Measurements from ENCODE around the gene AVPR1B.
A peak's percentile ranks its signal among the peaks of the same experiment; 100 is the strongest.

Gene AVPR1B

GRCh38 chr1:206111271-206111927 is 5.8 kb downstream of the AVPR1B start:
- DNase-seq, result no peak

GRCh38 chr1:206110820-206111219 is 6.4 kb downstream of the AVPR1B start:
- no peak for DNase-seq

GRCh38 chr1:206110161-206110560 is 7.0 kb downstream of the AVPR1B start:
- DNase-seq, result no peak

GRCh38 chr1:206109718-206110117 is 7.5 kb downstream of the AVPR1B start:
- DNase-seq, result no peak

GRCh38 chr1:206108635-206109034 is 8.6 kb downstream of the AVPR1B start:
- no peak for DNase-seq

- no peak for DNase-seq
Measured at GRCh38 chr1:206107168-206107544, 10.0 kb downstream of the AVPR1B start.

- peak; percentile 73 for DNase-seq
Measured at GRCh38 chr1:206106328-206107167, 10.6 kb downstream of the AVPR1B start.

GRCh38 chr1:206105464-206105995 is 11.7 kb downstream of the AVPR1B start:
- no peak for DNase-seq

GRCh38 chr1:206103979-206104378 is 13.2 kb downstream of the AVPR1B start:
- no peak for DNase-seq

- no peak for DNase-seq
Measured at GRCh38 chr1:206102292-206102936, 14.8 kb downstream of the AVPR1B start.

GRCh38 chr1:206101351-206102045 is 15.7 kb downstream of the AVPR1B start:
- DNase-seq, result no peak

GRCh38 chr1:206100226-206100815 is 16.9 kb downstream of the AVPR1B start:
- DNase-seq, result no peak

GRCh38 chr1:206098242-206098919 is 18.8 kb downstream of the AVPR1B start:
- DNase-seq, result no peak

GRCh38 chr1:206097381-206097780 is 19.8 kb downstream of the AVPR1B start:
- DNase-seq, result no peak

GRCh38 chr1:206094024-206094423 is 23.2 kb downstream of the AVPR1B start:
- no peak for DNase-seq

- no peak for DNase-seq
Measured at GRCh38 chr1:206089341-206089740, 27.8 kb downstream of the AVPR1B start.

GRCh38 chr1:206087091-206087490 is 30.1 kb downstream of the AVPR1B start:
- no peak for DNase-seq

- no peak for DNase-seq
Measured at GRCh38 chr1:206083750-206084149, 33.4 kb downstream of the AVPR1B start.

GRCh38 chr1:206082831-206083695 is 34.1 kb downstream of the AVPR1B start:
- no peak for DNase-seq

- DNase-seq, result no peak
Measured at GRCh38 chr1:206081856-206082255, 35.3 kb downstream of the AVPR1B start.

Data from activated gamma-delta T cell treated with Interleukin-2 at 50 U/mL for 16 hours (primary cell).